Epidermal melanocyte (primary cell): Measurements from ENCODE around the gene FOXO4.

Source experiments
- DNase-seq: peaks from one replicate; pipeline ENCODE4 v3.0.0; 2011; ENCODE audit warnings: low spot score; ENCODE audit not compliant: insufficient read length

Gene FOXO4

GRCh38 chrX:71131510-71131909, 35.9 kb downstream of the FOXO4 start:
- no peak for DNase-seq

GRCh38 chrX:71140440-71140839, 44.8 kb downstream of the FOXO4 start:
- no peak for DNase-seq

GRCh38 chrX:71143508-71143907, 47.9 kb downstream of the FOXO4 start:
- DNase-seq, result no peak

- no peak for DNase-seq
Measured at GRCh38 chrX:71144651-71145050, 49.0 kb downstream of the FOXO4 start, which contains the start of gene NLGN3. Gene NLGN3 (plus strand): TSS chrX:71144841. CDS start chrX:71147750, 2,909 bp downstream.

DNA sequence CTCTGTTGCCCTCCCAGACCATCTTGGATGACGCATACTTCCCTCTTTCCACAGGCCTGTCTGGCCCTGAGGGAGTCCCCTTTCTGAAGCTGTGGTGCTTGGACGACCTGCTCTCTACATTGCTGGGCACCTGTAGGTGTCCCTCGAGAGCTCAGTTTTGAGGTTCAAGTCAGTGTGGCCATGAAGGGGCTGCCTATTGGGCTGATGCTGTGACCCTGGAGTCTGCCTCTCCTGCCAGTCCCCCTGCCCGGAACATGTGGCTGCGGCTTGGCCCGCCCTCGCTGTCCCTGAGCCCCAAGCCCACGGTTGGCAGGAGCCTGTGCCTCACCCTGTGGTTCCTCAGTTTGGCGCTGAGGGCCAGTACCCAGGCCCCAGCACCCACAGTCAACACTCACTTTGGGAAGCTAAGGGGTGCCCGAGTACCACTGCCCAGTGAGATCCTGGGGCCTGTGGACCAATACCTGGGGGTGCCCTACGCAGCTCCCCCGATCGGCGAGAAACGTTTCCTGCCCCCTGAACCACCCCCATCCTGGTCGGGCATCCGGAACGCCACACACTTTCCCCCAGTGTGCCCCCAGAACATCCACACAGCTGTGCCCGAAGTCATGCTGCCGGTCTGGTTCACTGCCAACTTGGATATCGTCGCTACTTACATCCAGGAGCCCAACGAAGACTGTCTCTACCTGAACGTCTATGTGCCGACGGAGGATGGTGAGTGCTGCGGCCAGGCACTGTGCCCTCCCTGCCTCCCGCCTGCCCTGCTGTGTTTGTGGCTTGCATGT, 52.0 kb downstream of the FOXO4 start:
- no peak for DNase-seq

DNA sequence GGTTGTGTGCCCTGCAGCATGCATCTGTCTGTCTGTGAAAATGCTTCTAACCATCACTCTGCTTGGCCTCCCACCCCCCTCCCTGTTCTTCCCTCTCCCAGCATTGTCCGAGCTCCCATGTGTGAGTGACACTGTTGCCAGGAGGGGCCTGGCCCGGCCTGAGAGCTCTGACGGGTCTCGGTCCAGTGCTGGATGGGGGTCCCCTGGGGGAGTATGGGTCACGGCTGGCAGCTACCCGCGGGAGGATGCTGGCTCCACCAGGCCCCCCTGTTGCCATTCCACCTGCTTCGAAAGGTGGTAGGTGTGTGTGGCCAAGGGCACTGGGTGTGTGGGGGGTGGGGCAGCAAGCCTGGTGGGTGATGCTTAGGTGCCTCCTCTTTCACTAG, 52.6 kb downstream of the FOXO4 start:
- no peak for DNase-seq

DNA sequence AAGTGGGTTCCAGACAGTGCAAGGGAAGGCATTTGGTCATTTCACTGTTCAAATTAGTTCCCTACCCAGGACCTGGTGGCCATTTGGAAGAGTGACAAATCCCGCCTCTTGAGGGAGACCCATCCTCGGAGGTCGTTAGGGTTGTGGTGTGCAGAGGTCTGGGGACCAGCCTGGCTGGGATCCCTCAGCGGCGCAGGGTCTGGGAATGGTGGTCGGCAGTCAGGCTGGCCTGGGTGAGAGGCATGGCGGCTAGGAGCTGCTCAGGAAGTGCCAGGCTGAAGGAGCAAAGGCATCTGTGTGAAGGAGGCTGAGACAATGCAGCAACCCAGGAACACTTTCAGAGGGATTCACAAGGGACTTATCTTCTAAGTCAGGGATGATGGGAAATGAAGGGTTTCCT, 55.7 kb downstream of the FOXO4 start:
- no peak for DNase-seq
